SKM-1 (cell line): ENCODE results near the gene YEATS2.

Experiments
- DNase-seq: peaks from one replicate; lab custom pipeline; 2025; ENCODE audit not compliant: unreplicated experiment; lab: John Stamatoyannopoulos, UW

Gene YEATS2

DNA sequence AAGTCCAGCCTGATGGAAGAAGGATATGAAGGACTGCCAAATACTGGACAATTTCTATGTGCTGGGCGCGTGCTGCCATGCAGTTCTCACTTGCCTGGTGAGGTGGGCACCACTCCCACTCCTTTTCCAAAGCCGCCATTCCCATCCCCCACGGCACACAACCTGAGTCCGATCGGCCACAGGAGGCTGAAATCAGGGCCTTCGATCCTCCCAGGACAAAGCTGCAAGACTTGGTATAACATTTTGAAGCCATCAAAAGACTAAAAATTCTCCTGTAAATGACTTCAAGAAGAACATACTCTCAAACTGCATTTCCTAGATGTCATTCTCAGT is 130.9 kb downstream of the YEATS2 start:
- DNase-seq = no peak

- DNase-seq = no peak
Observed at GRCh38 chr3:183829466-183829865, 131.9 kb downstream of the YEATS2 start.

DNA sequence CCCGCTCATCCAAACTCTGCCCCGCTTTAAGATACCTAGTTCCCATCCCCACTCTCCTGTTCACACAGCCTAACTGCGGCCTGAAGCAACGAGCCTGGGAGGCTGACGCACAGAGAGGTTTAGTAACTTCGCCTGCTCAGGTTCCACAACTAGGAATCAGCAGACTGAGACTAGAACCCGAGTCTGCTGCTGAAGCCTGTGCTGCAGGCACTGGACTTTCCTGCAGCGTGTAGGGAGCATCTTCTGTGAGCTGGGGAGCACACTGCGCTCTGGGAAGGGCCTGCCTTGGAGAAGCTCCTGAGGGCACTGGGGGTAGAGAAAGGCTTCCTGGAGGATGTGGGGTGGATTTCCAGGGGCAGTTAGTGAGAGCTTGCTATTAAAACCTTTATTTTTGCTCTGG is 132.6 kb downstream of the YEATS2 start:
- DNase-seq = no peak

- DNase-seq = no peak
Observed at GRCh38 chr3:183833516-183833915, 135.9 kb downstream of the YEATS2 start.

DNA sequence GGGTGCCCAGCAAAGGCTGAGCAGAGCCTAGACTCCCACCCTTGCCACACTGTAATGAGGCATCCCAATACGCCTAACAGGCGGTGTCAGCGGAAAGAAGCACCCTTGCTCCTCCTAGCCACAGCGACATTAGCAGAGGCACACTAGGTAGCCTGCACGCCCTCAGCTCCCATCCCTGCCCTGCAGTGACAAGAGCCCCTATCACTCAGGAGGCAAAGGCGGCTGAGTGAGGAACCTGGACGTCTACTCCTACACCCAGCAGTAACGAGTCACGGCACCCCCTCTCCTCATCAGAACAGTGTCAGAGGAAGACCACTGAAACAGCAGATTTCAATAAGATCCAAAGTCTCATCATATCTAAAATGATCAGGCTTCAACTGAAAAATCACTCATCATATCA is 139.8 kb downstream of the YEATS2 start:
- no peak for DNase-seq

DNA sequence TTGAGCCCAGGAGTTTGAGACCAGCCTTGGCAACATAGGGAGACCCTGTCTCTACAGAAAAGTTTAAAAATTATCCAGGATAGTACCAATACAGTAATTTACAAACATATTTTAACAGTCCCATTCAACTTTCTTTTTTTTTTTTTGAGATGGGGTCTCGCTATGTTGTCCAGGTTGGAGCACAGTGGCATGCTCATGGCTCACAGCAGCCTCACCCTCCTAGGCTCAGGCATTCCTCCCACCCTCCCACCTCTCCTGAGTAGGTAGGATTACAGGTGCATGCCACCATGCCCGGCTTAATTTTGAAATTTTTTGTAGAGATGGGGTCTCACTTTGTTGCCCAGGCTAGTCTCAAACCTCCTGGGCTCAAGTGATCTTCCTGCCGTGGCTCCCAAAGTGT is 140.3 kb downstream of the YEATS2 start:
- DNase-seq = no peak

GRCh38 chr3:183839751-183840150 is 142.2 kb downstream of the YEATS2 start:
- no peak for DNase-seq

DNA sequence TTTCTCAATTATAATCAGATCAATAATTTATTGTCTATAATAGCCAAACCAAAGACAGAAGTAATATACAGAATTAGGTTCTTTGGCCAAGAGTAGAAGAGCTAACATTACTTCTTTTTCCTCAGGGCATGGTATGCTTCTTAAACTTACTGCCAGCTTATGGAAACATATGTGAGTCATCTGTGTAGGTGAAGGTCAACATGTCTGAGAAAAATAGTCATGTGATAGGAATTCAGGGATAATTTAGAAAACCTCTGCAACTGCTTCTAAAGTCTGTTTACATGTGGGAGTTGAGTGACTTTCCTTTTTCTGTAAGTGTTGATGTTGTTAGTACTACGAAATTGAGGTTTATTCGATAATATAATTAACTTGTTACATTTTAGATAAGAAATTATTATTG is 147.0 kb downstream of the YEATS2 start:
- DNase-seq = no peak

DNA sequence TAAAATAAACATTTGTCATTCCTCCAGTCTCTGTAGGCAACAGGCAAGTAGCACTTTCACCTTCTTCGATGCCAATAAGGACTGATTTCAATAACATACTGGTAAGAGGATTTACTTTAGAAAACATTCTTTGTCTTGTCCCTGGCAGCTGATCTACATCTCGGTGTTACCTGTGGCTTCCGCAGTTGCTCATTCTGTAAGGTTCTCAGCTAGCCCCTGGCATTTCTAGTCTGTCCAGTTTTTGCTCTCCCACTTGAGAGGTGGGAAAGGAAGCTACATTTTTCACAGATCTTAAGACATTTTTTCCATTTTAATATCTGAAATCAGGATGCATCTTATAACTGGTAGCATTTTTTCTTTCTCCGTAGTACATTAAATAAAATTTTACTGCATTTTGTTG is 147.5 kb downstream of the YEATS2 start:
- DNase-seq = no peak

DNA sequence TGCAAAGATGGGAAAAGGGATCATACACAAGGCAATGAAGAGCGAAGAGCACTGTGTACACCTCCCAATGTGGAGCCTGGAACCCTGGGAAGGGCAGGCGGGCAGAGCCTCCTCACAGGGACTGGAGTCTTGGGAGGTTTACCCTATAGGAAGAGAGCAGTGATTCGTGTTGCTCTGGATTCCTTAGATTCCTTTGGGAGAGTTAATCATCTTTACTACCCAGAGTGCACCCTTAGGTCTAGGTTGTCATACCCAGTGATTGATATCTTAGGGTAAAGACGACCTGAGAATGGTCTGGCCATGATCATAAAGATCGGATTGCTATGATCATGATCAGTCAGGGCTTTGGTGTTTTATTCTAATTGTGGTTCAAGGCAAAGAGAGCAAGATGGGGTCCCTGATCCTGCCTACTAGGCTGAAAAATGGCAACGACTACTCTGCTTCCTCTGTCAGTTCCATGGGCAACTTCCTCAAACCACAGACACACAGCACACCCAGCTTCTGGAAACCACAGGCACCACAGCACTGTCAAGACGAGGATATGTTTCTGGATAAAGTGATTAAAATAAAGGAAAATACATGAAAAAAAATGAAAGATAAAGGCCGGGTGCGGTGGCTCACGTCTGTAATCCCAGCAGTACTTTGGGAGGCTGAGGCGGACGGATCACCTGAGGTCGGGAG is 148.2 kb downstream of the YEATS2 start:
- peak; percentile 4 for DNase-seq

GRCh38 chr3:183854318-183855035 is 156.9 kb downstream of the YEATS2 start:
- DNase-seq = no peak

GRCh38 chr3:183857863-183858262 is 160.3 kb downstream of the YEATS2 start:
- no peak for DNase-seq
